Loucy (cell line): Measurements from ENCODE around the gene STAC2.

Source experiments
- CTCF ChIP-seq: fragments of 200-600 bp; sonication (generic); conservative IDR thresholded peaks from 2 replicates; pipeline ENCODE4 v1.5.1; 2014; ENCODE audit warnings: mild to moderate bottlenecking, antibody characterized with exemption, low read length
- EZH2phosphoT487 ChIP-seq: fragments of 200-600 bp; IDR thresholded peaks from 2 replicates; pipeline ENCODE4 v1.6.1; 2018; ENCODE audit warnings: antibody characterized with exemption, mild to moderate bottlenecking, moderate library complexity, borderline replicate concordance

DNA sequence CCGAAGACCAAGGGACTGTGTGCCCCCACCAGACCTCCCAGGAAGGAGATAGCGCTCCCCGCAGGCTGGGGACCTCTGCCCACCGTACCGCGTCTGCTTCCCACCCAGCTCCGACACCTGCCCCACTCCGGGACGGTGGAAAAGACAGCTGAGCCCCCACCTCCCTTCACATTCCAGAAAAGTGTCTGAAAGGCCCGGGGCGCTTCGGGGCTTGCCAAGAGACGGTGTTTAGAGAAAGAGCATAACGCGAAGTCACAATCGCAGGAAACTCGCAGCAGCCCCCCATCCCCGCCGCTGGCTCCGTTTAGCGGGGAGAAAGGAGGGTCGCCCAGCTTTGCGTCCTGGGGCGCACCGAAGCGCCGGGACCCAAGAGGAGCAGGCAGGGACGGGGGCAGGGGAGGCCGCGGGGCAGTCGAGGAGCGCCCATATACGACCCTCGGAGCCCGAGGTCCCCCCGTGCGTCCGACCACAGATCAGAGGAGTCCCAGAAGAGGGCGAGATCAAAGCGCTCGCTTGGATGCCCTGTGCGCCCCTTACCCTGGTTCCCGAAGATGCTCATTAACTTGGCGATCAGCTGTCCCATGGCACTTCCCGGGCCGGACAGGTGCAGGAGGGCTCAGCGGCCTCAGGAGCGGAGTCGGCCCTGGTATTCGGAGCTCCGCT, 60.4 kb downstream of the STAC2 start:
- TF ChIP-seq CTCF (no peak), EZH2phosphoT487 (no peak)
